H9 (cell line): ENCODE measurements around the gene XRCC2. TPM values are rescaled to one million over a fixed set of nuclear protein-coding genes. Genes with fewer than 3 reads are reported as not detected.
"Not testable (repeated sequence)": the region's sequence is repeated elsewhere in the genome, so short reads cannot be mapped to it uniquely, and the experiment has no call there.

Source experiments
- DNase-seq: peaks from one replicate; pipeline ENCODE4 v3.0.0-alpha.2; 2017
- H2AFZ ChIP-seq: one replicate; pipeline ENCODE4 v1.6.1; 2013; ENCODE audit warnings: mild to moderate bottlenecking, low read length, control low read depth, moderate library complexity
- H2AK5ac ChIP-seq: 2 replicates; pipeline ENCODE4 v1.6.1; 2013; ENCODE audit warnings: low read length, control low read depth, mixed read lengths; ENCODE audit not compliant: insufficient read length
- H2BK120ac ChIP-seq: one replicate; pipeline ENCODE4 v1.6.1; 2013; ENCODE audit warnings: low read depth, mild to moderate bottlenecking, low read length, control low read depth, inconsistent platforms; ENCODE audit not compliant: poor library complexity, severe bottlenecking
- H2BK12ac ChIP-seq: 2 replicates; pipeline ENCODE4 v1.6.1; 2013; ENCODE audit warnings: low read length, control low read depth, mixed read lengths, low read depth; ENCODE audit not compliant: insufficient read length
- H2BK15ac ChIP-seq: 2 replicates; pipeline ENCODE4 v1.6.1; 2013; ENCODE audit warnings: low read depth, low read length, control low read depth
- H2BK20ac ChIP-seq: one replicate; pipeline ENCODE4 v1.6.1; 2013; ENCODE audit warnings: low read depth, mild to moderate bottlenecking, low read length, control low read depth, inconsistent platforms; ENCODE audit not compliant: poor library complexity, severe bottlenecking
- H2BK5ac ChIP-seq: 2 replicates; pipeline ENCODE4 v1.6.1; 2013; ENCODE audit warnings: low read length, control low read depth, mixed read lengths; ENCODE audit not compliant: insufficient read length
- H3K14ac ChIP-seq: 2 replicates; pipeline ENCODE4 v1.6.1; 2013; ENCODE audit warnings: low read length, control low read depth; ENCODE audit not compliant: insufficient read depth
- H3K18ac ChIP-seq: 2 replicates; pipeline ENCODE4 v1.6.1; 2013; ENCODE audit warnings: low read depth, mild to moderate bottlenecking, mixed read lengths, low read length, control low read depth; ENCODE audit not compliant: insufficient read length
- H3K23ac ChIP-seq: 2 replicates; pipeline ENCODE4 v1.6.1; 2013; ENCODE audit warnings: low read length, control low read depth, mixed read lengths, low read depth; ENCODE audit not compliant: insufficient read length
- H3K23me2 ChIP-seq: 2 replicates; pipeline ENCODE4 v1.6.1; 2013; ENCODE audit warnings: low read depth, mild to moderate bottlenecking, mixed read lengths, low read length, control low read depth; ENCODE audit not compliant: insufficient read length, poor library complexity, severe bottlenecking
- H3K27ac ChIP-seq: 2 replicates; pipeline ENCODE4 v1.5.1; 2013; ENCODE audit warnings: low read length, control low read depth, mixed read lengths, low read depth; ENCODE audit not compliant: insufficient read length
- H3K27me3 ChIP-seq: 2 replicates; pipeline ENCODE4 v1.6.1; 2013; ENCODE audit warnings: low read length, control low read depth, inconsistent platforms; ENCODE audit not compliant: insufficient read depth
- H3K4ac ChIP-seq: 2 replicates; pipeline ENCODE4 v1.6.1; 2013; ENCODE audit warnings: low read depth, mild to moderate bottlenecking, control low read depth, inconsistent platforms, low read length, moderate library complexity
- H3K4me1 ChIP-seq: 2 replicates; pipeline ENCODE4 v1.6.1; 2013; ENCODE audit warnings: low read length, control low read depth, inconsistent platforms; ENCODE audit not compliant: insufficient read depth
- H3K4me2 ChIP-seq: 2 replicates; pipeline ENCODE4 v1.6.1; 2013; ENCODE audit warnings: low read length, control low read depth, mixed read lengths; ENCODE audit not compliant: insufficient read length, insufficient read depth
- H3K56ac ChIP-seq: 2 replicates; pipeline ENCODE4 v1.6.1; 2013; ENCODE audit warnings: low read depth, mild to moderate bottlenecking, mixed read lengths, low read length, control low read depth; ENCODE audit not compliant: insufficient read length
- H3K79me1 ChIP-seq: 2 replicates; pipeline ENCODE4 v1.6.1; 2013; ENCODE audit warnings: low read depth, mild to moderate bottlenecking, moderate library complexity, low read length, control low read depth, inconsistent platforms; ENCODE audit not compliant: insufficient read depth, poor library complexity, severe bottlenecking
- H3K79me2 ChIP-seq: 2 replicates; pipeline ENCODE4 v1.6.1; 2013; ENCODE audit warnings: low read length, control low read depth, inconsistent platforms; ENCODE audit not compliant: insufficient read depth
- H3K9ac ChIP-seq: 2 replicates; pipeline ENCODE4 v1.6.1; 2013; ENCODE audit warnings: low read length, control low read depth, mixed read lengths; ENCODE audit not compliant: insufficient read length; ENCODE audit errors: extremely low read depth
- H3K9me3 ChIP-seq: one replicate; pipeline ENCODE4 v1.6.1; 2013; ENCODE audit warnings: low read depth, low read length, inconsistent platforms; ENCODE audit not compliant: control insufficient read depth
- H3T11ph ChIP-seq: one replicate; pipeline ENCODE4 v1.6.1; 2013; ENCODE audit warnings: mild to moderate bottlenecking, low read length, control low read depth, inconsistent platforms
- H4K20me1 ChIP-seq: one replicate; pipeline ENCODE4 v1.6.1; 2013; ENCODE audit not compliant: control insufficient read depth, insufficient read length, insufficient read depth
- H4K5ac ChIP-seq: 2 replicates; pipeline ENCODE4 v1.6.1; 2013; ENCODE audit warnings: low read depth, mild to moderate bottlenecking, mixed read lengths, low read length, control low read depth; ENCODE audit not compliant: insufficient read length
- H4K8ac ChIP-seq: replicated peaks from 2 replicates; pipeline ENCODE4 v1.6.1; 2013; ENCODE audit warnings: low read length, control low read depth, mixed read lengths, low read depth; ENCODE audit not compliant: insufficient read length
- H4K91ac ChIP-seq: 2 replicates; pipeline ENCODE4 v1.6.1; 2013; ENCODE audit warnings: low read depth, mild to moderate bottlenecking, moderate library complexity, mixed read lengths, low read length, control low read depth; ENCODE audit not compliant: insufficient read length
- H3K27ac Mint-ChIP-seq, 3 experiments: 2 replicates in 2 of 3; 3 replicates in 1 of 3; pipeline ENCODE4 v1.8.0; 2020 to 2021; ENCODE audit warnings: mixed read lengths in 3 of 3, mild to moderate bottlenecking in 1 of 3, moderate library complexity in 1 of 3
- H3K27me3 Mint-ChIP-seq: 2 replicates; pipeline ENCODE4 v1.8.0; 2021; ENCODE audit warnings: low read depth, mild to moderate bottlenecking, moderate library complexity, mixed read lengths
- H3K36me3 Mint-ChIP-seq, 3 experiments: 2 replicates in 2 of 3; 3 replicates in 1 of 3; pipeline ENCODE4 v1.8.0; 2020 to 2021; ENCODE audit warnings: low read depth in 3 of 3, mixed read lengths in 3 of 3; ENCODE audit not compliant: insufficient read depth in 1 of 3
- H3K4me1 Mint-ChIP-seq, 2 experiments: 2 replicates each; pipeline ENCODE4 v1.8.0; 2020; ENCODE audit warnings: mixed read lengths in 2 of 2
- H3K4me3 Mint-ChIP-seq, 2 experiments: 2 replicates in 1 of 2; 3 replicates in 1 of 2; pipeline ENCODE4 v1.8.0; 2020 to 2021; ENCODE audit warnings: mild to moderate bottlenecking in 2 of 2, mixed read lengths in 2 of 2, moderate library complexity in 1 of 2
- H3K9me3 Mint-ChIP-seq, 2 experiments: 2 replicates in 1 of 2; 3 replicates in 1 of 2; pipeline ENCODE4 v1.8.0; 2020; ENCODE audit warnings: mild to moderate bottlenecking in 2 of 2, mixed read lengths in 2 of 2, moderate library complexity in 1 of 2
- CTCF ChIP-seq: fragments of 200-600 bp; sonication (generic); conservative IDR thresholded peaks from 3 replicates; pipeline ENCODE4 v1.8.0; 2021; ENCODE audit warnings: antibody characterized with exemption, mild to moderate bottlenecking
- WGBS: extraction: QIAGEN DNeasy Blood & Tissue Kit; methylation state at CpG from one replicate; pipeline ENCODE4 v1.1.7; 2013; ENCODE audit warnings: missing lambda C conversion rate, low lambda C conversion rate, mixed read lengths; ENCODE audit not compliant: insufficient read length; ENCODE audit errors: extremely low coverage; 5-methylcytosine and 5-hydroxymethylcytosine counted together
- total RNA-seq: library from RNA; stranded (reverse); gene quantifications from 2 replicates; pipeline ENCODE4 v1.2.1, GENCODE V29; 2021

Gene XRCC2
- total RNA-seq, 1 experiment from 2014 or later: 22.8 TPM

- Histone ChIP-seq H2BK15ac (no peak overlapping the region), H3T11ph (no peak overlapping the region), H2BK120ac (no peak overlapping the region), H3K27me3 (no peaks in the 10 kb centered on the region), H3K18ac (no peak overlapping the region), H2BK20ac (no peak overlapping the region), H3K4me1 (no peaks in the 10 kb centered on the region), H3K9me3 (no peaks in the 10 kb centered on the region), H2AFZ (no peak overlapping the region), H3K4ac (no peak overlapping the region), H4K91ac (no peak overlapping the region), H3K79me2 (no peaks in the 10 kb centered on the region), H3K23ac (no peak overlapping the region), H3K27ac (no peak overlapping the region), H3K79me1 (no peaks in the 10 kb centered on the region), H4K20me1 (no peaks in the 10 kb centered on the region), H3K4me2 (no peak overlapping the region), H3K9ac (no peak overlapping the region), H2BK12ac (no peak overlapping the region), H3K23me2 (no peaks in the 10 kb centered on the region), H3K56ac (no peak overlapping the region), H3K14ac (no peak overlapping the region), H2BK5ac (no peak overlapping the region), H4K8ac (no peak overlapping the region), H4K5ac (no peak overlapping the region), H2AK5ac (no peak overlapping the region)
- no peak for DNase-seq
- Mint-ChIP-seq H3K36me3 (no peaks in the 10 kb centered on the region), H3K9me3 (no peaks in the 10 kb centered on the region), H3K4me3 (no peak overlapping the region), H3K4me1 (no peaks in the 10 kb centered on the region), H3K27ac (no peak overlapping the region), H3K27me3 (no peaks in the 10 kb centered on the region)
- no CpG with 5 or more reads among the region's 2 CpGs for WGBS
- no peak for TF ChIP-seq CTCF
Measured at GRCh38 chr7:152723364-152723763, 47.4 kb upstream of the XRCC2 start.

GRCh38 chr7:152712412-152713042, 36.6 kb upstream of the XRCC2 start:
- H2BK120ac ChIP-seq, H3K4me1 Mint-ChIP-seq, H3K23ac ChIP-seq, H2BK20ac ChIP-seq, H3K14ac ChIP-seq, H3K56ac ChIP-seq, H3K4me1 ChIP-seq, H3K4me3 Mint-ChIP-seq, H3K27me3 ChIP-seq, H3K27ac ChIP-seq, DNase-seq, H2AFZ ChIP-seq, H4K8ac ChIP-seq, H4K20me1 ChIP-seq, H2BK5ac ChIP-seq, H3K9me3 Mint-ChIP-seq, H4K5ac ChIP-seq, H2BK15ac ChIP-seq, H3K4ac ChIP-seq, H3T11ph ChIP-seq, H4K91ac ChIP-seq, H2BK12ac ChIP-seq, H3K36me3 Mint-ChIP-seq, H3K27me3 Mint-ChIP-seq, H3K9ac ChIP-seq, H3K4me2 ChIP-seq, H3K79me2 ChIP-seq, H3K18ac ChIP-seq, H3K27ac Mint-ChIP-seq, H3K79me1 ChIP-seq, H3K9me3 ChIP-seq, H3K23me2 ChIP-seq, H2AK5ac ChIP-seq: not testable (repeated sequence)
- no CpG with 5 or more reads among the region's 1 CpG for WGBS
